Right lobe of liver (tissue), 6 donors: ENCODE measurements around the gene TRRAP. TPM values are rescaled to one million over a fixed set of nuclear protein-coding genes. Genes with fewer than 3 reads are reported as not detected.
A peak's percentile ranks its signal among the peaks of the same experiment; 100 is the strongest.

ENCODE experiments used
- ATAC-seq, 4 donors: fragments of 200-7000 bp; cut with Tn5 transposase; one replicate each; pipeline ENCODE4 v1.9.1; 2020; ENCODE audit warnings: mild to moderate bottlenecking in 4 of 4, moderate library complexity in 4 of 4
- DNase-seq, 3 donors: peaks; one replicate each; pipeline ENCODE4 v3.0.0-alpha.2; 2020
- H3K27ac ChIP-seq, 3 donors: fragments of 200-600 bp; one replicate each; pipeline ENCODE4 v1.8.0; 2022
- H3K27me3 ChIP-seq, 2 donors: fragments of 200-600 bp; one replicate each; pipeline ENCODE4 v1.8.0; 2022
- H3K36me3 ChIP-seq, 4 donors: fragments of 200-600 bp; sonication (generic) in 1 of 4; one replicate each; pipeline versions ENCODE4 v1.5.1 to v1.8.0; 2017 to 2022; ENCODE audit warnings: control low read depth in 1 of 4
- H3K4me1 ChIP-seq, 4 donors: fragments of 200-600 bp; sonication (generic) in 1 of 4; one replicate each; pipeline versions ENCODE4 v1.5.1 to v1.8.0; 2017 to 2022; ENCODE audit warnings: control low read depth in 1 of 4
- H3K4me3 ChIP-seq, 3 donors: fragments of 200-600 bp; one replicate each; pipeline ENCODE4 v1.8.0; 2022
- H3K9me3 ChIP-seq, 4 donors: fragments of 200-600 bp; sonication (generic) in 1 of 4; one replicate each; pipeline versions ENCODE4 v1.5.1 to v1.8.0; 2017 to 2022; ENCODE audit warnings: control low read depth in 1 of 4
- POLR2A ChIP-seq: fragments of 450-650 bp; IDR thresholded peaks from one replicate; pipeline ENCODE4 v1.6.1; 2017; ENCODE audit warnings: antibody characterized with exemption, mild to moderate bottlenecking
- WGBS: methylation state at CpG from one replicate; pipeline ENCODE4 v1.1.6; 2018; ENCODE audit warnings: low coverage, low lambda C conversion rate; ENCODE audit not compliant: insufficient coverage; ENCODE audit errors: missing lambda C conversion rate; 5-methylcytosine and 5-hydroxymethylcytosine counted together
- intact Hi-C, 2 donors: fragments of 100-400 bp; cut with DNase I; formaldehyde crosslinking; loops; one replicate each; pipeline versions ENCODE4 v1.11.2 to v1.14.1; 2022
- total RNA-seq, 6 experiments: library from RNA; depleted of rRNA in 2 of 6; stranded (reverse); fragments of >200 nt in 2 of 6; fragmentation: NEBNext Ultra II Directional in 3 of 6; extraction: Animal tissue kit (Norgen Biotek cat#: 25700) in 3 of 6; gene quantifications; one replicate each; pipeline versions ENCODE4 v1.1.0 to v1.2.4, GENCODE V29; 2016 to 2023
- TF ChIP-seq, protein P1 (sequence below), 4 donors: fragments of 200-600 bp in 3 of 4; fragments of 450-650 bp in 1 of 4; IDR thresholded peaks; one replicate each; pipeline versions ENCODE4 v1.5.1 to v1.8.0; 2016 to 2022; ENCODE audit warnings: antibody characterized with exemption in 4 of 4, mild to moderate bottlenecking in 2 of 4
- donor health status: DM: no; HTN: yes; CAD: no.
- donor health status: DM: no; HTN: no; CAD: no.
- donor health status: DM: no; HTN: no; CAD: no.
- donor health status: DM: no; HTN: yes; CAD: no.
- donor health status: DM: no; HTN: yes; CAD: no.

TRRAP gene
- total RNA-seq, 6 experiments from 2014 or later: 16.1 to 20.5 (median 18.6) TPM

GRCh38 chr7:99008921-99009530 is 130.7 kb downstream of the TRRAP start:
- Histone ChIP-seq H3K27me3 (no peaks in the 10 kb centered on the region), H3K36me3 (peaks cover 0 to 88% (median 39%) of the 10 kb centered on the region in 4 donors), H3K9me3 (no peaks in the 10 kb centered on the region), H3K4me3 (no peak overlapping the region), H3K4me1 (no peaks in the 10 kb centered on the region), H3K27ac (no peak overlapping the region)
- intact Hi-C loops: no loop called here
- TF ChIP-seq POLR2A: no peak
- TF ChIP-seq, protein P1, sequence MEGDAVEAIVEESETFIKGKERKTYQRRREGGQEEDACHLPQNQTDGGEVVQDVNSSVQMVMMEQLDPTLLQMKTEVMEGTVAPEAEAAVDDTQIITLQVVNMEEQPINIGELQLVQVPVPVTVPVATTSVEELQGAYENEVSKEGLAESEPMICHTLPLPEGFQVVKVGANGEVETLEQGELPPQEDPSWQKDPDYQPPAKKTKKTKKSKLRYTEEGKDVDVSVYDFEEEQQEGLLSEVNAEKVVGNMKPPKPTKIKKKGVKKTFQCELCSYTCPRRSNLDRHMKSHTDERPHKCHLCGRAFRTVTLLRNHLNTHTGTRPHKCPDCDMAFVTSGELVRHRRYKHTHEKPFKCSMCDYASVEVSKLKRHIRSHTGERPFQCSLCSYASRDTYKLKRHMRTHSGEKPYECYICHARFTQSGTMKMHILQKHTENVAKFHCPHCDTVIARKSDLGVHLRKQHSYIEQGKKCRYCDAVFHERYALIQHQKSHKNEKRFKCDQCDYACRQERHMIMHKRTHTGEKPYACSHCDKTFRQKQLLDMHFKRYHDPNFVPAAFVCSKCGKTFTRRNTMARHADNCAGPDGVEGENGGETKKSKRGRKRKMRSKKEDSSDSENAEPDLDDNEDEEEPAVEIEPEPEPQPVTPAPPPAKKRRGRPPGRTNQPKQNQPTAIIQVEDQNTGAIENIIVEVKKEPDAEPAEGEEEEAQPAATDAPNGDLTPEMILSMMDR (IDR thresholded peaks at IDR 0.05): no peak
- DNase-seq (no peak), ATAC-seq (no peak)
- no CpG with 5 or more reads among the region's 11 CpGs for WGBS

- DNase-seq (no peak), ATAC-seq (no peak)
- WGBS: 100% methylated on average over 5 of the region's 9 CpGs
- no peak overlapping the region for H3K27ac ChIP-seq
- H3K4me1 ChIP-seq: no peaks in the 10 kb centered on the region
- intact Hi-C loops: no loop called here
- peaks cover 0 to 86% (median 32%) of the 10 kb centered on the region in 4 donors for H3K36me3 ChIP-seq
- no peak for TF ChIP-seq POLR2A
- TF ChIP-seq, protein P1 (IDR thresholded peaks at IDR 0.05): no peak
- H3K27me3 ChIP-seq: no peaks in the 10 kb centered on the region
- no peaks in the 10 kb centered on the region for H3K9me3 ChIP-seq
- H3K4me3 ChIP-seq: no peak overlapping the region
These were observed 131.9 kb downstream of the TRRAP start for GRCh38 chr7:99010281-99010680.

- no peaks in the 10 kb centered on the region for H3K27me3 ChIP-seq
These were observed 133.0 kb downstream of the TRRAP start for GRCh38 chr7:99011341-99011705.

GRCh38 chr7:99011706-99012404 is 133.5 kb downstream of the TRRAP start:
- Histone ChIP-seq H3K27ac (no peak overlapping the region), H3K36me3 (peaks cover 0 to 71% (median 29%) of the 10 kb centered on the region in 4 donors), H3K27me3 (no peaks in the 10 kb centered on the region), H3K4me1 (no peaks in the 10 kb centered on the region), H3K4me3 (no peak overlapping the region), H3K9me3 (no peaks in the 10 kb centered on the region)
- DNase-seq: peak in 1 of 3 donors; percentile 39
- WGBS: no CpG with 5 or more reads among the region's 36 CpGs
- no peak for ATAC-seq
- TF ChIP-seq POLR2A: no peak
- TF ChIP-seq, protein P1 (IDR thresholded peaks at IDR 0.05): no peak
- intact Hi-C loops: no loop called here

More at GRCh38 chr7:99011341-99011705, 133.0 kb downstream of the TRRAP start:
- TF ChIP-seq, protein P1 (IDR thresholded peaks at IDR 0.05): no peak
- no peak for TF ChIP-seq POLR2A
- Histone ChIP-seq H3K36me3 (peaks cover 0 to 77% (median 29%) of the 10 kb centered on the region in 4 donors), H3K4me1 (no peaks in the 10 kb centered on the region), H3K9me3 (no peaks in the 10 kb centered on the region), H3K4me3 (no peak overlapping the region), H3K27ac (no peak overlapping the region)
- intact Hi-C loops: no loop called here
- WGBS: 97% methylated on average over 17 of the region's 24 CpGs
- no peak for DNase-seq
- ATAC-seq: no peak
